ENCODE results near the gene ITSN1.
"Not testable (repeated sequence)": the region's sequence is repeated elsewhere in the genome, so short reads cannot be mapped to it uniquely, and the experiment has no call there.

Gene ITSN1

GRCh38 chr21:33769057-33769456, 126.8 kb downstream of the ITSN1 start:
- DNase-seq (ENCODE audit: low read depth, low spot score), result no peak

GRCh38 chr21:33770542-33770941, 128.2 kb downstream of the ITSN1 start:
- DNase-seq (ENCODE audit: low read depth, low spot score), result no peak

GRCh38 chr21:33771976-33772375, 129.7 kb downstream of the ITSN1 start:
- no peak for DNase-seq (ENCODE audit: low read depth, low spot score)

- DNase-seq (ENCODE audit: low read depth, low spot score), result no peak
Measured at GRCh38 chr21:33774551-33774950, 132.2 kb downstream of the ITSN1 start.

- DNase-seq (ENCODE audit: low read depth, low spot score), result no peak
Measured at GRCh38 chr21:33775100-33775828, 133.0 kb downstream of the ITSN1 start.

- DNase-seq (ENCODE audit: low read depth, low spot score), result no peak
Measured at GRCh38 chr21:33780631-33781030, 138.3 kb downstream of the ITSN1 start.

GRCh38 chr21:33781121-33781520, 138.8 kb downstream of the ITSN1 start:
- no peak for DNase-seq (ENCODE audit: low read depth, low spot score)

- DNase-seq (ENCODE audit: low read depth, low spot score), result no peak
Measured at GRCh38 chr21:33783187-33783979, 141.1 kb downstream of the ITSN1 start.

- DNase-seq (ENCODE audit: low read depth, low spot score), result no peak
Measured at GRCh38 chr21:33787431-33787830, 145.1 kb downstream of the ITSN1 start.

- DNase-seq (ENCODE audit: low read depth, low spot score), result not testable (repeated sequence)
Measured at GRCh38 chr21:33788438-33788837, 146.1 kb downstream of the ITSN1 start.

- no peak for DNase-seq (ENCODE audit: low read depth, low spot score)
Measured at GRCh38 chr21:33789697-33790096, 147.4 kb downstream of the ITSN1 start.

GRCh38 chr21:33791073-33791472, 148.8 kb downstream of the ITSN1 start:
- no peak for DNase-seq (ENCODE audit: low read depth, low spot score)

GRCh38 chr21:33794596-33794995, 152.3 kb downstream of the ITSN1 start:
- no peak for DNase-seq (ENCODE audit: low read depth, low spot score)

GRCh38 chr21:33797565-33797964, 155.3 kb downstream of the ITSN1 start:
- no peak for DNase-seq (ENCODE audit: low read depth, low spot score)

- no peak for DNase-seq (ENCODE audit: low read depth, low spot score)
Measured at GRCh38 chr21:33799378-33800090, 157.2 kb downstream of the ITSN1 start.

GRCh38 chr21:33800753-33801423, 158.6 kb downstream of the ITSN1 start:
- DNase-seq (ENCODE audit: low read depth, low spot score), result no peak

- DNase-seq (ENCODE audit: low read depth, low spot score), result no peak
Measured at GRCh38 chr21:33801424-33802405, 159.4 kb downstream of the ITSN1 start.

- DNase-seq (ENCODE audit: low read depth, low spot score), result no peak
Measured at GRCh38 chr21:33802481-33802880, 160.2 kb downstream of the ITSN1 start.

- no peak for DNase-seq (ENCODE audit: low read depth, low spot score)
Measured at GRCh38 chr21:33808715-33809367, 166.5 kb downstream of the ITSN1 start.

GRCh38 chr21:33810766-33811165, 168.5 kb downstream of the ITSN1 start:
- DNase-seq (ENCODE audit: low read depth, low spot score), result no peak
